ENCODE measurements around the gene ARL15.

DNA sequence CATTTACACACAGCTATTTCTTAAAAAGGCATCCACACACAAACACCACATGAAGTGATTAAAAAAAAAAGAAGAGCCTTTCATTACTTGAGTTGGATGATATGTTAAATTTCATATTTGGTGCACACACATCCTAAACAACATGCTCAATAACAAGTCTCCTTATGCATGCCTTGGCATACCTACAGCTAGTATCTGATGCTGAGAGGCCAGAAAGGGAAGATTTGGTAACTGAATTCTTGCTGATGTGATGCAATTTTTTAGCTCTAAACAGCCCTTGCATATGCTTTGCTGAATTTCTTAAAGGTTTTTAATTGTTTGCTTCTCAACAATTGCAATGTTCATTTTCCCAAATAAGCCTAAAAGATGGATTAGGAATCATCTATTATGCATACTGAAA lies 338.8 kb downstream of the ARL15 start:
- TF ChIP-seq, protein P1, sequence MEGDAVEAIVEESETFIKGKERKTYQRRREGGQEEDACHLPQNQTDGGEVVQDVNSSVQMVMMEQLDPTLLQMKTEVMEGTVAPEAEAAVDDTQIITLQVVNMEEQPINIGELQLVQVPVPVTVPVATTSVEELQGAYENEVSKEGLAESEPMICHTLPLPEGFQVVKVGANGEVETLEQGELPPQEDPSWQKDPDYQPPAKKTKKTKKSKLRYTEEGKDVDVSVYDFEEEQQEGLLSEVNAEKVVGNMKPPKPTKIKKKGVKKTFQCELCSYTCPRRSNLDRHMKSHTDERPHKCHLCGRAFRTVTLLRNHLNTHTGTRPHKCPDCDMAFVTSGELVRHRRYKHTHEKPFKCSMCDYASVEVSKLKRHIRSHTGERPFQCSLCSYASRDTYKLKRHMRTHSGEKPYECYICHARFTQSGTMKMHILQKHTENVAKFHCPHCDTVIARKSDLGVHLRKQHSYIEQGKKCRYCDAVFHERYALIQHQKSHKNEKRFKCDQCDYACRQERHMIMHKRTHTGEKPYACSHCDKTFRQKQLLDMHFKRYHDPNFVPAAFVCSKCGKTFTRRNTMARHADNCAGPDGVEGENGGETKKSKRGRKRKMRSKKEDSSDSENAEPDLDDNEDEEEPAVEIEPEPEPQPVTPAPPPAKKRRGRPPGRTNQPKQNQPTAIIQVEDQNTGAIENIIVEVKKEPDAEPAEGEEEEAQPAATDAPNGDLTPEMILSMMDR (IDR thresholded peaks at IDR 0.05), result no peak
- TF ChIP-seq POLR2A (IDR thresholded peaks at IDR 0.05), result no peak
